Adrenal gland (tissue), 12 donors: ENCODE results near the gene LRCH1. TPM values are rescaled to one million over a fixed set of nuclear protein-coding genes. Genes with fewer than 3 reads are reported as not detected.

ENCODE experiments used
- DNase-seq, 7 donors: peaks; one replicate each; pipeline ENCODE4 v3.0.0-alpha.2; 2019 to 2020
- H3K27ac ChIP-seq, 5 donors: fragments of 200-600 bp; sonication (generic) in 4 of 5; 1 replicate in 3 of 5; 2 replicates in 2 of 5; pipeline versions ENCODE4 v1.5.1 to v1.8.0; 2016 to 2020; ENCODE audit warnings: mild to moderate bottlenecking in 1 of 5
- H3K27me3 ChIP-seq: fragments of 200-600 bp; 2 replicates; pipeline ENCODE4 v1.8.0; 2021
- H3K36me3 ChIP-seq, 2 donors: fragments of 200-600 bp; replicated peaks in 1 of 2; 1 replicate in 1 of 2; 2 replicates in 1 of 2; pipeline versions ENCODE4 v1.5.1 to v1.8.0; 2018 to 2022
- H3K4me1 ChIP-seq, 2 donors: fragments of 200-600 bp; replicated peaks in 1 of 2; 1 replicate in 1 of 2; 2 replicates in 1 of 2; pipeline versions ENCODE4 v1.5.1 to v1.8.0; 2018 to 2021
- H3K4me3 ChIP-seq, 4 donors: fragments of 200-600 bp; sonication (generic) in 3 of 4; one replicate each; pipeline ENCODE4 v1.5.1; 2016 to 2018
- H3K9me3 ChIP-seq, 3 donors: fragments of 200-600 bp; sonication (generic) in 1 of 3; replicated peaks in 1 of 3; 1 replicate in 2 of 3; 2 replicates in 1 of 3; pipeline versions ENCODE4 v1.5.1 to v1.8.0; 2016 to 2021
- CTCF ChIP-seq, 6 experiments: fragments of 450-650 bp in 4 of 6; fragments of 200-600 bp in 2 of 6; sonication (generic) in 1 of 6; IDR thresholded peaks; 1 replicate in 5 of 6; 2 replicates in 1 of 6; pipeline versions ENCODE4 v1.5.1 to v1.8.0; 2016 to 2021; ENCODE audit warnings: antibody characterized with exemption in 6 of 6, mild to moderate bottlenecking in 2 of 6, moderate library complexity in 1 of 6
- POLR2A ChIP-seq, 2 donors: fragments of 450-650 bp; IDR thresholded peaks; one replicate each; pipeline ENCODE4 v1.6.1; 2017; ENCODE audit warnings: antibody characterized with exemption in 2 of 2, mild to moderate bottlenecking in 2 of 2, moderate library complexity in 1 of 2
- WGBS, 4 donors: extraction: QIAGEN DNeasy Blood & Tissue Kit in 2 of 4; methylation state at CpG; one replicate each; pipeline versions ENCODE4 v1.1.5 to v1.1.7; 2013 to 2017; 5-methylcytosine and 5-hydroxymethylcytosine counted together
- intact Hi-C, 2 donors: fragments of 100-400 bp; cut with DNase I; formaldehyde crosslinking; loops; one replicate each; pipeline versions ENCODE4 v1.14.1 to v1.15.0; 2022 to 2023
- polyA plus RNA-seq, 3 donors: library from polyadenylated mRNA; stranded (reverse); fragments of 200-250 nt in 2 of 3; fragments of 350-450 nt in 1 of 3; fragmentation: Illumina TruSeq in 1 of 3; extraction: RNeasy Lipid Tissue Mini Kit (QIAGEN cat#74804) in 1 of 3; gene quantifications; one replicate each; pipeline ENCODE4 v1.2.3, GENCODE V29; 2013 to 2014
- total RNA-seq, 9 donors: library from RNA; depleted of rRNA in 4 of 9; stranded (reverse); fragments of >200 nt in 4 of 9; fragments of 120-200 nt in 1 of 9; fragmentation: NEBNext Ultra II Directional in 1 of 9; extraction: Animal tissue kit (Norgen Biotek cat#: 25700) in 1 of 9; gene quantifications; one replicate each; pipeline versions ENCODE4 v1.1.0 to v1.2.4, GENCODE V29; 2013 to 2023
- donor health status: healthy with polysubstance abuse.
- donor health status: Bipolar disorder and iron deficiency.
- donor health status: DM: yes; HTN: yes; CAD: no.
- donor health status: DM: no; HTN: no; CAD: no.
- donor health status: DM: no; HTN: no; CAD: no.
- donor health status: DM: yes; HTN: yes; CAD: no.

LRCH1 gene
- total and polyA plus RNA-seq, 12 donors: 2.8 to 13.6 (median 8.4) TPM

- peaks cover 0 to 10% of the 10 kb centered on the region in 2 donors for H3K4me1 ChIP-seq
Measured at GRCh38 chr13:46617229-46617721, 64.3 kb downstream of the LRCH1 start.

GRCh38 chr13:46617885-46618284 lies 64.9 kb downstream of the LRCH1 start:
- Histone ChIP-seq H3K4me1 (peaks cover 0 to 16% of the 10 kb centered on the region in 2 donors), H3K27ac (no peak overlapping the region)
- WGBS, 4 donors: 96 to 98% (median 97%) methylated on average over 5 of the region's 5 CpGs

More at GRCh38 chr13:46617229-46617721, 64.3 kb downstream of the LRCH1 start:
- Histone ChIP-seq H3K27me3 (no peaks in the 10 kb centered on the region), H3K9me3 (no peaks in the 10 kb centered on the region), H3K4me3 (no peak overlapping the region), H3K36me3 (no peaks in the 10 kb centered on the region), H3K27ac (no peak overlapping the region)
- DNase-seq: no peak
- TF ChIP-seq CTCF (IDR thresholded peaks at IDR 0.05) (no peak), POLR2A (IDR thresholded peaks at IDR 0.05) (no peak)
- 76 to 92% (median 77%) methylated on average over 7 to 8 of the region's 8 CpGs for WGBS, 4 donors
- intact Hi-C loops: no loop called here

GRCh38 chr13:46618694-46619254 lies 65.8 kb downstream of the LRCH1 start:
- intact Hi-C loops: no loop called here
- Histone ChIP-seq H3K4me3 (no peak overlapping the region), H3K27me3 (no peaks in the 10 kb centered on the region), H3K36me3 (no peaks in the 10 kb centered on the region), H3K27ac (no peak overlapping the region), H3K9me3 (no peaks in the 10 kb centered on the region), H3K4me1 (peaks cover 0 to 21% of the 10 kb centered on the region in 2 donors)
- DNase-seq: no peak
- WGBS, 4 donors: 88 to 94% (median 89%) methylated on average over 3 of the region's 3 CpGs
- no peak for TF ChIP-seq POLR2A (IDR thresholded peaks at IDR 0.05)
- TF ChIP-seq CTCF (IDR thresholded peaks at IDR 0.05): no peak

More at GRCh38 chr13:46617885-46618284, 64.9 kb downstream of the LRCH1 start:
- Histone ChIP-seq H3K27me3 (no peaks in the 10 kb centered on the region), H3K4me3 (no peak overlapping the region), H3K36me3 (no peaks in the 10 kb centered on the region), H3K9me3 (no peaks in the 10 kb centered on the region)
- intact Hi-C loops: no loop called here
- no peak for TF ChIP-seq POLR2A (IDR thresholded peaks at IDR 0.05)
- no peak for TF ChIP-seq CTCF (IDR thresholded peaks at IDR 0.05)
- no peak for DNase-seq

GRCh38 chr13:46620029-46620428 lies 67.1 kb downstream of the LRCH1 start:
- TF ChIP-seq POLR2A (IDR thresholded peaks at IDR 0.05) (no peak), CTCF (IDR thresholded peaks at IDR 0.05) (no peak)
- H3K27me3 ChIP-seq: no peaks in the 10 kb centered on the region
- WGBS, 4 donors: 93 to 96% (median 94%) methylated on average over 5 of the region's 5 CpGs
- H3K4me3 ChIP-seq: no peak overlapping the region
- intact Hi-C loops: no loop called here
- no peak for DNase-seq
- no peaks in the 10 kb centered on the region for H3K9me3 ChIP-seq
- peaks cover 0 to 19% of the 10 kb centered on the region in 2 donors for H3K4me1 ChIP-seq
- no peak overlapping the region for H3K27ac ChIP-seq
- no peaks in the 10 kb centered on the region for H3K36me3 ChIP-seq
